ENCODE results near the gene ATP1B1. TPM values are rescaled to one million over a fixed set of nuclear protein-coding genes. Genes with fewer than 3 reads are reported as not detected.
"Not testable (repeated sequence)": the region's sequence is repeated elsewhere in the genome, so short reads cannot be mapped to it uniquely, and the experiment has no call there.

ATP1B1 gene
- total RNA-seq, 1 donor from 2014 or later = 125 TPM

- no peak for ATAC-seq
Measured at GRCh38 chr1:169117014-169117413, 10.5 kb downstream of the ATP1B1 start.

DNA sequence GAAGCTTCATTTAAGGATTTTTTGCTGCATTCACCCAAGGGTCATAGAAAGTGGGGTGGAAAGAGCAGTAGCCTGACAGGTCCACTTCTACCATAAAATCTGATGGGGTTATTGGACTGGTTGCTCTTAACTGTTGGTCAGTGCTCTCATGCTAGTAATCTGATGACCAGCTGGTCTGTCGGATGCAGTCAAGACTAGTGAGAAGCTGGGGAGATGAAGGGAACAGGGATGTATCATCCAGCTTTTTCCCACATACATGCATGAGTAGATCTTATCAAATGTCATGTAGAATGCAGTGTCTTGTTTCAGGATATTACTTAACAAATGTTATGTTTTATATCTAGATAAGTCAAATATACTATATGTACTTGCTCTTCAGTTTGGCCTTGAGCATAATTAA is 11.1 kb downstream of the ATP1B1 start:
- no peak for ATAC-seq

- ATAC-seq = no peak
Measured at GRCh38 chr1:169118227-169118626, 11.7 kb downstream of the ATP1B1 start.

GRCh38 chr1:169119405-169119804 is 12.9 kb downstream of the ATP1B1 start:
- ATAC-seq = no peak

DNA sequence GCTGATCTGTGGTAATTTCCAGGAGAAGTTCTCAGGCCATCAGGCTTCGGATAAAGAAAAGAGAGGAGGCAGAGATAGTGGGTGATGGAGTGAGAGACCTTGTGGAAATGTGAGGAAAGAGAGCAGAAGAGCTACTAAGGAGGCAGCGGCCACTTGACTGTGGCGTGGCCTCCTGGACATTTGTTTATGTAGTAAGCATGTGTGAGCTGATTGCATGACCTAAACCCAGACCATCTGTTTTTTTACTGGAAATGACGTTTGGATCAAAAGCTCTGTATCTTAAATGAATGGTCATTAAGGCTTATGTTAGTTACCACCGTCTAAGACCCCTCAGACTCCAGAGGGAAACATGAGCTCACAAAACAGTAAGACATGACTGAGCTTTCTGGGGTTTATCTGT is 13.6 kb downstream of the ATP1B1 start:
- no peak for ATAC-seq

- ATAC-seq = no peak
Measured at GRCh38 chr1:169121146-169121923, 14.8 kb downstream of the ATP1B1 start.

DNA sequence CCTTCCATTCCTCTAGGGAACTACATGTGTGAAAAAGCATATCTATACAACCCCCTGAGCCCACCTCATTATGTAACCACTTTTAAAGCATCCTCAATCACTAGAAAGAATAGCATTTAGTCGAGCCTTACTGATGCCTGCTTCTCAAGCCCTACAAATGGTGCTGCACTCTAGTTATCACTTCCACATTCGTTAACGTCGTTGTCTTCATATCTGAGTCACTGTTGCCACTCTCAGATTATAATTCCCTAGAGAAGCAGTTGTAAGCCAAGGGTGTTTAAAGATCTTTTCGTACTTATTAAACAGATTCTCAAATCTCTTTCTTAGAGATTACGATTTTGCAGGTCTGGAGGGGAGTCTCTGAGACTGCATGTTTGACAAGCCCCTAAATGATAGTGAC is 16.5 kb downstream of the ATP1B1 start:
- ATAC-seq = no peak

DNA sequence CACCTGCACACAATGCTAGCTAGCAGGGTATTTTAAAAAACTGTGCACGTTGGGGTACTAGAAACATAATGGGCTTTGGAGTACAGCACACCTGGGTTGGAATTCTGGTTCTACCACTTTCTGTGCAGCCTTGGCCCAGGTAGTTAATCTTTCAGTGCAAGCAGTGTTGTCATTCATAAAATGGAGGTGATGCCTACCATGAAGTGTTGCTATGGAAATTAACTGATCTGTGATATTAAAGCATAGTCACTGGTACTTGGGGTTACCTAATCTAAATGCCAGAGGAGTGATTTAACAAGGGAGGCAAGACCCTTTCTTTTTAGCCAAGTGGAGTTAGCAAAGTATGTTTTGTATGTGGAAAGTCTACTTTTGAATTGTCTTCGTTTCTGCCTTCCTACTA is 18.0 kb downstream of the ATP1B1 start:
- ATAC-seq = peak; percentile 63

GRCh38 chr1:169125597-169125996 is 19.1 kb downstream of the ATP1B1 start:
- not testable (repeated sequence) for ATAC-seq

DNA sequence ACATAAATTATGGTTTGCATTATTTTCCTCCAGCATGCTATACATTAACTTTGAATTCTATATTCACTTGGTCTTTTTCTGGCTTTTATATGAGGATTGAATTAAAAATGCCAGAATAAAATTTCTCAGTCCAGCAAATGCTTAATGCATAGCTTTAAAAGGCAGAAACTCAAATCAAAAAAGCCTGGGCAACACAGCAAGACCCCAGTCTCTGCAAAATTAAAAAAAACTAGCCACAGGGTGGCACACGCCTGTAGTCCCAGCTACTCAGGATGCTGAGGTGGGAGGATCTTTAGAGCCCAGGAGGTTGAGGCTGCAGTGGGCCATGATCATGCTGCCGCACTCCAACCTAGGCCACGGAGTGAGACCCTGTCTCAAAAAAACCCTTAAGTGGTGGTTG is 19.8 kb downstream of the ATP1B1 start:
- no peak for ATAC-seq

- no peak for ATAC-seq
Measured at GRCh38 chr1:169127305-169127704, 20.8 kb downstream of the ATP1B1 start.

DNA sequence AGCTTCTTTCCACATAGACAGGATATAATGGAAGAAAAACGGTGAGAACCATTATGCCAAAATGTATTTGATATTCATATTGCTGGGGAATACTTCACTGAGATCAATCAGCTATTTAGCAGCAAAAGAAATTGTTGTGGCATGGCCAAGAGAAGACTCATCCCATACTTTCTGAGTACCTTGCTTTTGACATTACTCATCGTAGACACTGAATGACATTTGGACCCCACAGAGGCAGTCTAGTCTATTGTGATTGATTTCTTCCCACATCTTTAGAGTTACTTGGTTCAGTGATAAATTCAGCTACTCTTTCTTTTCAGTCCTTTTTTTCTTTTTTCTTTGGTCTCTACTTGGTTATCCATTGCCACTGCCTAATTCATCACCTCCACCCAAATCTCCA is 22.1 kb downstream of the ATP1B1 start:
- no peak for ATAC-seq

GRCh38 chr1:169129109-169129784 is 22.8 kb downstream of the ATP1B1 start:
- no peak for ATAC-seq

GRCh38 chr1:169130683-169131082 is 24.2 kb downstream of the ATP1B1 start:
- no peak for ATAC-seq

DNA sequence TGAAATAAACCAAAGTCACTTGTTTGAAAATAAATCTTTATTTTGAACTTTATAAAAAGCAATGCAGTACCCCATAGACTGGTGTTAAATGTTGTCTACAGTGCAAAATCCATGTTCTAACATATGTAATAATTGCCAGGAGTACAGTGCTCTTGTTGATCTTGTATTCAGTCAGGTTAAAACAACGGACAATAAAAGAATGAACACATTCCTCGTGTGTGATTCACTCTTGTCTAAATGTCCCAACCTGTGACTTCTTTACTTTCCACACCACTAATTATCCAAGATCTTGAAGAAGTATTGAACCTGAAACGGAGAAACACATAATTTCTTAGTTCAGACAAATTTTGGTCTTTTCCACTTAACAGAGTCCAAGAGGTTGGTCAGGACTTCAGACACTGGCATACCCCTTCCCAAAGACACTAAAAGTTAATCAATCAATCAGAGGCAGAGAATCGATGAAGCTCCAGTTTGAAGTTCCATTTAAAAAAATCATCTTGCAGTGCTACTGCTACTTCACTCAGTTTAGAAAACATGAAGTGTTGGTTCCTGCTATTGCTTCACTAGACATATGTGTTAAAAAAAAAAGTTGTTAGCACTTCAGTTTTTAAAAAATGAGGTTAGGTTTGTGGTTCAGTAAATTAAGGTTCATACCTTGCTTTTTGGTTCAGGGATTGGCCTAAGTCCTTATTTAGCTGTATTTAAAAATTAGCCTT is 26.2 kb downstream of the ATP1B1 start:
- ATAC-seq = no peak

DNA sequence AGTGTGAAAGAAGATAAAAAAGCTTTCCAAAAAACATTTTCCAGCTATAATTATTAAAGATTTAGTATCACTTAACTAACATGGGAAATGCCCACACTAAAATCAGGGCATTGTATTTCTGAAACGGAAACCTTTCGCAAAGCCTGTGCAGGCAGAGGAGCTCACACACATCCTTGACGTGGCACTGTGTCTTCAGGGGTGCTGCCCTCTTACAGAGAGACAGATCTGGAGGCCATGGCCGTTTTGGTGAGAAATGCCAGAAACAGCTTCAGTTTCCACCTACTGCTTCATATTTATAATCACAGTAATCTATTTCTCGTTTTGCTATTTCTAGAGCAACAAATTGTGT is 26.7 kb downstream of the ATP1B1 start:
- no peak for ATAC-seq

DNA sequence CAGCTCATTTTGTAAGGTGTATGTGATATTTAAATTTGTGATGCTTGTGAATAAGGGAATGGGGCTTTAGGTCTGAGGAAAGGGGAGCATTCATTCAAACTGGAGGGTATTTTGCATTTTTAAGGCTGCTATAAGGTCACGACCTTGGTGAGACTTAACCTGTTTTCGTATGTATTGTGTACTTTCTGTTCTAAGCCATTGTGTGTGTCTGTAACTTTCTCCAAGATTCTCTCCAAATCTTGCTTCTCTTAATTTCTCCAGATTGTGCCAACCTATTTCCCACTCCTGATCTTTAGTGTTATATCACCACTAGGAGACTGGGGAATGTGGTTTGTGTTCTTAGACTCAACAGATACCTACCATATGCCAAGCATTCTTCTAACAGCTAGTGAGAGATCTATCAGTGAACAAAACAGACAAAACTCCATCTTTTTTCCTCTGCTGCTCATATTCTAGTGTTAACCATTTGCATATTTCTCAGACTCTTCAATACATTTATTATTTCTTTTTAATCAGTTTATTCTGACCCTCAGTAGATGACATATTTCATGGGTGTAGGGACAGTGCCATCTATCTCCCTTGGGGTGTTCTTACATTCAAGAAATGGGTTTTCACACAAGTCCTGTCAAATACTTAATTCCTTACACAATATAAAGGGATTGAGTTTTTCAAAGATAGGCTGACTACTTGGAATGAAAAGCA is 27.5 kb downstream of the ATP1B1 start:
- no peak for ATAC-seq

DNA sequence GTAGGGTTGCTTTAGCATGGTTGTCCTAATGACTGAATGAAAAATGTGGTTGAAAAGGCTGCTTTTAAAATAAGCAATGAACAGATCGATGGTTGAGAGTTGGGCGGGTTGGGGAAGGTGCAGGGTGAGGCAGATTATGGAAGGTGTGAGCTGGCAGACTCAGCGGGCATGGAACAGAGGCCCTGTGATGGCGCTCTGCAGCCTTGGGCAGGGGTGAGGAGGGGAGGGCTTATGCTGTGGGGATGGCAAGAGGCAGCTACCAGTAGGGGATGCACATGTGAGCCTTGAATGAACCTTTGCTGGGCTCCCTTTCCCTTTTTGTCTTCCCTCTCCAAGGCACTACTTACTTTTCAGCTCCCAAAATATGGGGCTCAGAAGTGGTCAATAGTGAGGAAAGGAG is 30.9 kb downstream of the ATP1B1 start:
- ATAC-seq = peak; percentile 32

GRCh38 chr1:169138866-169139670 is 32.6 kb downstream of the ATP1B1 start:
- ATAC-seq = no peak

DNA sequence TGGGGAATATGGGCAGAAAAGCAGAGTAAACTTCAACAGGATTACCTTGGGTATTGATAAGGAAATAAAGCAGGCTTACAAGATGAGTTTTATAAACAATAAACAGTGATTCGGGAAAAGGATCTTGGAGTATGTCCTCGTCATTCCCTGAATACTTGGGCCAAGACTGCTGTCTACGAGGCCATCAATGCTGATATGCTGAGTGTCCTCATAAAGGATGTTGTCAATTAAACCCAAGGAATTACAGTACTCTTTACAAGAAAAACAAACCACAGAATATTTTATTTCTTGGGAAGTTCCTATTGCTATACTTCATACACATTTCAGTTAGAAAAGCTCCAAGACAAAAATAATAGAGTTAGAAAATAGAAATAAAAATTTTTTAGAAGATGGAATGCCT is 34.9 kb downstream of the ATP1B1 start:
- no peak for ATAC-seq

GRCh38 chr1:169142129-169142528 is 35.6 kb downstream of the ATP1B1 start:
- no peak for ATAC-seq

DNA sequence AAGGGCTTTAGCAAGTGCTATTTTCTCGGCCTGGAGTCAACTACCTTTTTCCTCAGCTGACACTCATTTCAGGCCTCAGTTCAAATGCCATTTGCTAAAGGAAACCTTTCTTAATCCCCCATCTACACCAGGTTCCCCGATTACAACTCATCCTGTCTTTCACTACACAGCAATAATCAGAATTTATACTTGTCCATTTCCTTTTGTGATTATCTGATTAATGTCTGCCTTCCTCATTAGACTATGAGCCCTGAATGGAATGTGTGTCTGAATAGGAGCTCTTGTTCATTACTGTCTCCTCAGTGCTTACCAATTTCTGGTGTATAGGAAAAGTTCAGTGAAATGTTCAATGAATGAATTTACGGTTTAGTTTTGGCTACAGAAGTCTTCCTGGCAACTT is 36.9 kb downstream of the ATP1B1 start:
- no peak for ATAC-seq

Measured in esophagus mucosa (tissue), 1 donor.